GM23338 (cell line): ENCODE data around the gene SEC16A. TPM values are rescaled to one million over a fixed set of nuclear protein-coding genes. Genes with fewer than 3 reads are reported as not detected.
A peak's percentile ranks its signal among the peaks of the same experiment; 100 is the strongest.

Experiments
- ATAC-seq: fragments of 200-7000 bp; cut with Tn5 transposase; 3 replicates; pipeline ENCODE4 v1.9.1; 2020
- DNase-seq: peaks from one replicate; pipeline ENCODE4 v3.0.0-alpha.2; 2015; ENCODE audit warnings: low spot score
- H2AFZ ChIP-seq: fragments of 200-600 bp; sonication (generic); 2 replicates; pipeline ENCODE4 v1.8.0; 2016; ENCODE audit warnings: antibody characterized with exemption, mild to moderate bottlenecking, moderate library complexity
- H3F3A ChIP-seq: fragments of 200-600 bp; sonication (generic); replicated peaks from 2 replicates; pipeline ENCODE4 v1.8.0; 2017; ENCODE audit warnings: antibody characterized with exemption, mixed run types, low read depth
- H3K27ac ChIP-seq: fragments of 200-600 bp; sonication (generic); 2 replicates; pipeline ENCODE4 v1.6.1; 2016; ENCODE audit warnings: low read depth
- H3K27me3 ChIP-seq: fragments of 200-600 bp; sonication (generic); 2 replicates; pipeline ENCODE4 v1.8.0; 2016; ENCODE audit warnings: mild to moderate bottlenecking, mixed run types, moderate library complexity; ENCODE audit not compliant: insufficient read depth
- H3K36me3 ChIP-seq: fragments of 200-600 bp; sonication (generic); 2 replicates; pipeline ENCODE4 v1.8.0; 2016; ENCODE audit warnings: mild to moderate bottlenecking; ENCODE audit not compliant: insufficient read depth
- H3K4me1 ChIP-seq: fragments of 200-600 bp; sonication (generic); 2 replicates; pipeline ENCODE4 v1.8.0; 2016; ENCODE audit warnings: mild to moderate bottlenecking, moderate library complexity; ENCODE audit not compliant: insufficient read depth
- H3K4me2 ChIP-seq: fragments of 200-600 bp; sonication (generic); 2 replicates; pipeline ENCODE4 v1.7.1; 2017; ENCODE audit warnings: mixed run types
- H3K4me3 ChIP-seq: fragments of 200-600 bp; sonication (generic); 2 replicates; pipeline ENCODE4 v1.6.1; 2016; ENCODE audit warnings: mixed run types
- H3K79me2 ChIP-seq: fragments of 200-600 bp; sonication (generic); replicated peaks from 2 replicates; pipeline ENCODE4 v1.8.0; 2017; ENCODE audit warnings: mild to moderate bottlenecking; ENCODE audit not compliant: insufficient read depth
- H3K9me2 ChIP-seq: fragments of 200-600 bp; sonication (generic); 2 replicates; pipeline ENCODE4 v1.8.0; 2017; ENCODE audit not compliant: insufficient read depth
- H4K20me1 ChIP-seq: fragments of 200-600 bp; sonication (generic); replicated peaks from 2 replicates; pipeline ENCODE4 v1.8.0; 2017; ENCODE audit warnings: mild to moderate bottlenecking; ENCODE audit not compliant: insufficient read depth
- H3K27ac Mint-ChIP-seq: 2 replicates; pipeline ENCODE4 v1.8.0; 2020; ENCODE audit warnings: inconsistent platforms, mild to moderate bottlenecking, moderate library complexity, mixed read lengths
- H3K27me3 Mint-ChIP-seq: 3 replicates; pipeline ENCODE4 v1.8.0; 2022; ENCODE audit warnings: low read depth, mild to moderate bottlenecking, moderate library complexity, mixed read lengths, inconsistent platforms; ENCODE audit not compliant: insufficient read depth, poor library complexity
- H3K36me3 Mint-ChIP-seq: 3 replicates; pipeline ENCODE4 v1.8.0; 2021; ENCODE audit warnings: low read depth, mild to moderate bottlenecking, inconsistent platforms, moderate library complexity, mixed read lengths
- H3K4me1 Mint-ChIP-seq: 3 replicates; pipeline ENCODE4 v1.8.0; 2020; ENCODE audit warnings: mild to moderate bottlenecking, inconsistent platforms, mixed read lengths
- H3K4me3 Mint-ChIP-seq: 3 replicates; pipeline ENCODE4 v1.8.0; 2021; ENCODE audit warnings: moderate library complexity, mild to moderate bottlenecking, inconsistent platforms, mixed read lengths
- H3K9me3 Mint-ChIP-seq: 3 replicates; pipeline ENCODE4 v1.8.0; 2020; ENCODE audit warnings: moderate library complexity, mild to moderate bottlenecking, inconsistent platforms, mixed read lengths
- CREB1 ChIP-seq: fragments of 250-450 bp; sonication (Bioruptor Pico); IDR thresholded peaks from 2 replicates; pipeline ENCODE4 v1.5.0; 2020; ENCODE audit warnings: low read depth, mild to moderate bottlenecking, moderate library complexity
- EZH2 ChIP-seq: fragments of 200-600 bp; sonication (generic); IDR thresholded peaks from one replicate; pipeline ENCODE4 v1.8.0; 2017; ENCODE audit warnings: antibody characterized with exemption, mild to moderate bottlenecking, low read depth; ENCODE audit not compliant: unreplicated experiment
- EZH2phosphoT487 ChIP-seq: fragments of 200-600 bp; sonication (generic); IDR thresholded peaks from one replicate; pipeline ENCODE4 v1.8.1; 2018; ENCODE audit warnings: antibody characterized with exemption; ENCODE audit not compliant: unreplicated experiment
- JUNB ChIP-seq: IDR thresholded peaks from one replicate; pipeline ENCODE4 v1.6.1; 2016; ENCODE audit warnings: antibody characterized with exemption; ENCODE audit not compliant: unreplicated experiment
- NANOG ChIP-seq: IDR thresholded peaks from 2 replicates; pipeline ENCODE4 v1.6.1; 2016; ENCODE audit warnings: antibody characterized with exemption, borderline replicate concordance
- POLR2AphosphoS5 ChIP-seq: IDR thresholded peaks from 2 replicates; pipeline ENCODE4 v1.6.1; 2016; ENCODE audit warnings: antibody characterized with exemption, low read depth
- STAT1 ChIP-seq: IDR thresholded peaks from one replicate; pipeline ENCODE4 v1.6.1; 2016; ENCODE audit warnings: antibody characterized with exemption; ENCODE audit not compliant: unreplicated experiment
- ZNF114 ChIP-seq: fragments of 250-450 bp; sonication (Bioruptor Pico); IDR thresholded peaks from 2 replicates; pipeline ENCODE4 v1.5.0; 2020; ENCODE audit warnings: mild to moderate bottlenecking, moderate library complexity
- ZNF331 ChIP-seq: fragments of 250-450 bp; sonication (Bioruptor Pico); IDR thresholded peaks from 2 replicates; pipeline ENCODE4 v1.5.0; 2020; ENCODE audit warnings: low read depth, mild to moderate bottlenecking, moderate library complexity
- polyA plus RNA-seq: library from polyadenylated mRNA; unstranded; fragments of >200 nt; fragmentation: Nextera tagmentation; extraction: Ambion mirVana; gene quantifications from 2 replicates; pipeline ENCODE4 v1.2.1, GENCODE V29; 2016
- total RNA-seq: library from RNA; depleted of rRNA; stranded (reverse); fragments of >200 nt; shearing (Covaris generic); gene quantifications from 2 replicates; pipeline ENCODE4 v1.2.3, GENCODE V29; 2014
- TF ChIP-seq, protein P1 (sequence below): fragments of 250-450 bp; sonication (Bioruptor Pico); IDR thresholded peaks from 2 replicates; pipeline ENCODE4 v1.5.0; 2020; ENCODE audit warnings: mild to moderate bottlenecking, moderate library complexity

SEC16A gene
- total and polyA plus RNA-seq, 2 experiments from 2014 or later: 34.0 to 59.2 TPM

DNA sequence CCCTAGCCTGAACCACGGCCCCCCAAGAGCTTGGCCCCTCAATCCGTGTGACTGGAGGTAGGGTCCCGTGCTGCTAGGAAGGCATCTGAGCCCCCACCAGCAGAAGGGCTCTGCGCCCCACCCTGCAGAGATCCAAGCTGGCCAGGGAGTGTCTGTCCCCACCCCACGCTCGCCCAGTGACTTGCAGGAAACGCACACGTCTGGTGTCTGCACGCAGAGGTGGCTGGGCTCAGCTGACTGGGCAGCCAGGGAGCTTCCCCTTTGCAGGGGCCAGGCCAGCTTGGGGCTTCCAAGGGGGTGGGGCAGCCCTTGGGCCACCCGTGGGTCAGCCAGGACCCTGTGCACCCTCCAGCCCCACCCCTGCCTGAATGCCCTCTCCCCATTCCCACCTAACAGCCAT is 38.7 kb upstream of the SEC16A start (continued):
- TF ChIP-seq, protein P1, sequence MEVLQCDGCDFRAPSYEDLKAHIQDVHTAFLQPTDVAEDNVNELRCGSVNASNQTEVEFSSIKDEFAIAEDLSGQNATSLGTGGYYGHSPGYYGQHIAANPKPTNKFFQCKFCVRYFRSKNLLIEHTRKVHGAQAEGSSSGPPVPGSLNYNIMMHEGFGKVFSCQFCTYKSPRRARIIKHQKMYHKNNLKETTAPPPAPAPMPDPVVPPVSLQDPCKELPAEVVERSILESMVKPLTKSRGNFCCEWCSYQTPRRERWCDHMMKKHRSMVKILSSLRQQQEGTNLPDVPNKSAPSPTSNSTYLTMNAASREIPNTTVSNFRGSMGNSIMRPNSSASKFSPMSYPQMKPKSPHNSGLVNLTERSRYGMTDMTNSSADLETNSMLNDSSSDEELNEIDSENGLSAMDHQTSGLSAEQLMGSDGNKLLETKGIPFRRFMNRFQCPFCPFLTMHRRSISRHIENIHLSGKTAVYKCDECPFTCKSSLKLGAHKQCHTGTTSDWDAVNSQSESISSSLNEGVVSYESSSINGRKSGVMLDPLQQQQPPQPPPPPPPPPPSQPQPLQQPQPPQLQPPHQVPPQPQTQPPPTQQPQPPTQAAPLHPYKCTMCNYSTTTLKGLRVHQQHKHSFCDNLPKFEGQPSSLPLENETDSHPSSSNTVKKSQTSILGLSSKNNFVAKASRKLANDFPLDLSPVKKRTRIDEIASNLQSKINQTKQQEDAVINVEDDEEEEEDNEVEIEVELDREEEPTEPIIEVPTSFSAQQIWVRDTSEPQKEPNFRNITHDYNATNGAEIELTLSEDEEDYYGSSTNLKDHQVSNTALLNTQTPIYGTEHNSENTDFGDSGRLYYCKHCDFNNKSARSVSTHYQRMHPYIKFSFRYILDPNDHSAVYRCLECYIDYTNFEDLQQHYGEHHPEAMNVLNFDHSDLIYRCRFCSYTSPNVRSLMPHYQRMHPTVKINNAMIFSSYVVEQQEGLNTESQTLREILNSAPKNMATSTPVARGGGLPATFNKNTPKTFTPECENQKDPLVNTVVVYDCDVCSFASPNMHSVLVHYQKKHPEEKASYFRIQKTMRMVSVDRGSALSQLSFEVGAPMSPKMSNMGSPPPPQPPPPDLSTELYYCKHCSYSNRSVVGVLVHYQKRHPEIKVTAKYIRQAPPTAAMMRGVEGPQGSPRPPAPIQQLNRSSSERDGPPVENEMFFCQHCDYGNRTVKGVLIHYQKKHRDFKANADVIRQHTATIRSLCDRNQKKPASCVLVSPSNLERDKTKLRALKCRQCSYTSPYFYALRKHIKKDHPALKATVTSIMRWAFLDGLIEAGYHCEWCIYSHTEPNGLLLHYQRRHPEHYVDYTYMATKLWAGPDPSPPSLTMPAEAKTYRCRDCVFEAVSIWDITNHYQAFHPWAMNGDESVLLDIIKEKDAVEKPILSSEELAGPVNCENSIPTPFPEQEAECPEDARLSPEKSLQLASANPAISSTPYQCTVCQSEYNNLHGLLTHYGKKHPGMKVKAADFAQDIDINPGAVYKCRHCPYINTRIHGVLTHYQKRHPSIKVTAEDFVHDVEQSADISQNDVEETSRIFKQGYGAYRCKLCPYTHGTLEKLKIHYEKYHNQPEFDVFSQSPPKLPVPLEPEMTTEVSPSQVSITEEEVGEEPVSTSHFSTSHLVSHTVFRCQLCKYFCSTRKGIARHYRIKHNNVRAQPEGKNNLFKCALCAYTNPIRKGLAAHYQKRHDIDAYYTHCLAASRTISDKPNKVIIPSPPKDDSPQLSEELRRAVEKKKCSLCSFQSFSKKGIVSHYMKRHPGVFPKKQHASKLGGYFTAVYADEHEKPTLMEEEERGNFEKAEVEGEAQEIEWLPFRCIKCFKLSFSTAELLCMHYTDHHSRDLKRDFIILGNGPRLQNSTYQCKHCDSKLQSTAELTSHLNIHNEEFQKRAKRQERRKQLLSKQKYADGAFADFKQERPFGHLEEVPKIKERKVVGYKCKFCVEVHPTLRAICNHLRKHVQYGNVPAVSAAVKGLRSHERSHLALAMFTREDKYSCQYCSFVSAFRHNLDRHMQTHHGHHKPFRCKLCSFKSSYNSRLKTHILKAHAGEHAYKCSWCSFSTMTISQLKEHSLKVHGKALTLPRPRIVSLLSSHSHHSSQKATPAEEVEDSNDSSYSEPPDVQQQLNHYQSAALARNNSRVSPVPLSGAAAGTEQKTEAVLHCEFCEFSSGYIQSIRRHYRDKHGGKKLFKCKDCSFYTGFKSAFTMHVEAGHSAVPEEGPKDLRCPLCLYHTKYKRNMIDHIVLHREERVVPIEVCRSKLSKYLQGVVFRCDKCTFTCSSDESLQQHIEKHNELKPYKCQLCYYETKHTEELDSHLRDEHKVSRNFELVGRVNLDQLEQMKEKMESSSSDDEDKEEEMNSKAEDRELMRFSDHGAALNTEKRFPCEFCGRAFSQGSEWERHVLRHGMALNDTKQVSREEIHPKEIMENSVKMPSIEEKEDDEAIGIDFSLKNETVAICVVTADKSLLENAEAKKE (CRISPR knock-in tag): no peak
- TF ChIP-seq EZH2: no peak
- TF ChIP-seq CREB1: no peak
- TF ChIP-seq EZH2phosphoT487: no peak
- no peak for TF ChIP-seq ZNF331 (CRISPR knock-in tag)
- TF ChIP-seq ZNF114 (CRISPR knock-in tag): no peak
- TF ChIP-seq POLR2AphosphoS5: no peak
- TF ChIP-seq STAT1: no peak
- no peak for TF ChIP-seq JUNB

DNA sequence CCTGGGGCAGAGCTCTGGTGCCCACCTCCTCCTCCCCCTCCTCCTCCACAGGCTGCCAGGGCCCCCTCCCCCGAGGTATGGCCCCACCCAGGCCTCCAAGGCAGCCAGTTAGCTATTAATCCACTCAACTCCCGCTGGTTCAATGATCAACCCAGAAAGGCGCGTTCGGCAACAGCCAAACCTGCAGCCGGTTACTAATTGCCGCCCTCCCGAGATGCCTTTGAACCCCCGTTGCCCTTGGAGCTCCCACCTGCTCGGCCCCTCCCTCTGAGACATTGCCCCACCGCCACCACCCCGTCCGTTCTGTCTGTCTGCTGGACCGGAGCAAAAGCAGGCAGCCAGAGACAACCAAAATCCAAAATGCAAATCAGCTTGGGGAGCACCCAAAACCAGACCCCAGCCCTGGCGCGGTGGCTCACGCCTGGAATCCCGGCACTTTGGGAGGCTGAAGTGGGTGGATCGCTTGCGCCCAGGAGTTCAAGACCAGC is 37.3 kb upstream of the SEC16A start:
- H4K20me1 ChIP-seq: peaks cover 10% of the 10 kb centered on the region; the same call in 1 of the 2 replicates
- no peak for ATAC-seq
- Mint-ChIP-seq H3K36me3 (peaks cover 14% of the 10 kb centered on the region; the same call in 2 of the 3 replicates), H3K4me1 (no peaks in the 10 kb centered on the region), H3K9me3 (no peaks in the 10 kb centered on the region), H3K27me3 (peaks cover 5% of the 10 kb centered on the region), H3K27ac (peak overlapping the region; percentile 74; the same call in 1 of the 2 replicates), H3K4me3 (no peak overlapping the region)
- H3K27ac ChIP-seq: no peak overlapping the region
- H2AFZ ChIP-seq: no peak overlapping the region
- DNase-seq: no peak
- no peaks in the 10 kb centered on the region; the same call in 1 of the 2 replicates for H3K79me2 ChIP-seq
- H3K9me2 ChIP-seq: no peaks in the 10 kb centered on the region
- H3F3A ChIP-seq: no peaks in the 10 kb centered on the region
- no peaks in the 10 kb centered on the region for H3K4me1 ChIP-seq
- H3K27me3 ChIP-seq: no peaks in the 10 kb centered on the region
- H3K4me2 ChIP-seq: no peak overlapping the region
- no peak overlapping the region for H3K4me3 ChIP-seq
- no peaks in the 10 kb centered on the region for H3K36me3 ChIP-seq
- TF ChIP-seq NANOG (no peak), STAT1 (no peak), ZNF331 (CRISPR knock-in tag) (no peak), EZH2phosphoT487 (no peak)
- TF ChIP-seq, protein P1 (CRISPR knock-in tag): no peak
